ENCODE data around the gene ZC3H14.

The ZC3H14 gene

DNA sequence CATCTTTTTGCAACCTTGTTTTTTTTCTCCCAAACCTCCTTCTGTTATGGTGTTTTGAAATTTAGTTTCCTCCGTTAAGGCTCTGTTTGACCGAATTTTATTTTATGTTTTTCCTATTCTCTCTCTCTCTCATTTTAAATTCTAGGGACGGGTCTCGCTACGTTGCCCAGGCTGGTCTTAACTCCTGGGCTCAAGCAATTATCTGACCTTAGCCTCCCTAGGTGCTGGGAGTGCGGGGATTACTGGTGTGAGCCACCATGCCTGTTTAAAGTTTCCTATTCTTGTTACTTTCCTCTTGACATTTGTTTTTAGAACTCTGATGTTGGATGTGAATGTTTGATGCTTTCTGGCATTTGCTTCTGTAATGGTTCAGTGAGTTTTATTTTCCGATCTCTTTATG, 1.0 kb downstream of the ZC3H14 start:
- Mint-ChIP-seq H3K36me3 (ENCODE audit: low read depth) (peaks cover 21% of the 10 kb centered on the region), H3K9me3 (no peaks in the 10 kb centered on the region), H3K4me1 (peaks cover 25% of the 10 kb centered on the region), H3K4me3 (peak overlapping the region; percentile 91), H3K27ac (peak overlapping the region; percentile 85), H3K27me3 (ENCODE audit: low read depth, poor library complexity) (peaks cover 7% of the 10 kb centered on the region)
- TF ChIP-seq, protein P1, sequence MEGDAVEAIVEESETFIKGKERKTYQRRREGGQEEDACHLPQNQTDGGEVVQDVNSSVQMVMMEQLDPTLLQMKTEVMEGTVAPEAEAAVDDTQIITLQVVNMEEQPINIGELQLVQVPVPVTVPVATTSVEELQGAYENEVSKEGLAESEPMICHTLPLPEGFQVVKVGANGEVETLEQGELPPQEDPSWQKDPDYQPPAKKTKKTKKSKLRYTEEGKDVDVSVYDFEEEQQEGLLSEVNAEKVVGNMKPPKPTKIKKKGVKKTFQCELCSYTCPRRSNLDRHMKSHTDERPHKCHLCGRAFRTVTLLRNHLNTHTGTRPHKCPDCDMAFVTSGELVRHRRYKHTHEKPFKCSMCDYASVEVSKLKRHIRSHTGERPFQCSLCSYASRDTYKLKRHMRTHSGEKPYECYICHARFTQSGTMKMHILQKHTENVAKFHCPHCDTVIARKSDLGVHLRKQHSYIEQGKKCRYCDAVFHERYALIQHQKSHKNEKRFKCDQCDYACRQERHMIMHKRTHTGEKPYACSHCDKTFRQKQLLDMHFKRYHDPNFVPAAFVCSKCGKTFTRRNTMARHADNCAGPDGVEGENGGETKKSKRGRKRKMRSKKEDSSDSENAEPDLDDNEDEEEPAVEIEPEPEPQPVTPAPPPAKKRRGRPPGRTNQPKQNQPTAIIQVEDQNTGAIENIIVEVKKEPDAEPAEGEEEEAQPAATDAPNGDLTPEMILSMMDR (IDR thresholded peaks at IDR 0.05), result no peak
- DNase-seq, result no peak

GRCh38 chr14:88565427-88565826, 2.6 kb downstream of the ZC3H14 start:
- H3K4me1 Mint-ChIP-seq, result peaks cover 21% of the 10 kb centered on the region
- no peaks in the 10 kb centered on the region for H3K9me3 Mint-ChIP-seq
- H3K4me3 Mint-ChIP-seq, result peak overlapping the region; percentile 32
- TF ChIP-seq, protein P1 (IDR thresholded peaks at IDR 0.05), result no peak
- H3K27ac Mint-ChIP-seq, result no peak overlapping the region
- peaks cover 37% of the 10 kb centered on the region for H3K36me3 Mint-ChIP-seq (ENCODE audit: low read depth)
- H3K27me3 Mint-ChIP-seq (ENCODE audit: low read depth, poor library complexity), result peaks cover 4% of the 10 kb centered on the region
- no peak for DNase-seq

GRCh38 chr14:88568196-88568595, 5.4 kb downstream of the ZC3H14 start:
- Mint-ChIP-seq H3K27me3 (ENCODE audit: low read depth, poor library complexity) (no peaks in the 10 kb centered on the region), H3K36me3 (ENCODE audit: low read depth) (peaks cover 64% of the 10 kb centered on the region), H3K9me3 (no peaks in the 10 kb centered on the region), H3K27ac (peak overlapping the region; percentile 84), H3K4me3 (no peak overlapping the region), H3K4me1 (peaks cover 10% of the 10 kb centered on the region)
- TF ChIP-seq, protein P1 (IDR thresholded peaks at IDR 0.05), result no peak
- no peak for DNase-seq

- Mint-ChIP-seq H3K9me3 (no peaks in the 10 kb centered on the region), H3K4me1 (no peaks in the 10 kb centered on the region), H3K36me3 (ENCODE audit: low read depth) (peaks cover 92% of the 10 kb centered on the region), H3K27me3 (ENCODE audit: low read depth, poor library complexity) (no peaks in the 10 kb centered on the region), H3K4me3 (no peak overlapping the region), H3K27ac (no peak overlapping the region)
- TF ChIP-seq, protein P1 (IDR thresholded peaks at IDR 0.05), result no peak
- no peak for DNase-seq
These were observed 9.3 kb downstream of the ZC3H14 start for GRCh38 chr14:88572117-88572516.

- Mint-ChIP-seq H3K4me3 (no peak overlapping the region), H3K36me3 (ENCODE audit: low read depth) (peaks cover 89% of the 10 kb centered on the region), H3K9me3 (no peaks in the 10 kb centered on the region), H3K4me1 (peaks cover 5% of the 10 kb centered on the region), H3K27ac (no peak overlapping the region), H3K27me3 (ENCODE audit: low read depth, poor library complexity) (no peaks in the 10 kb centered on the region)
- DNase-seq, result no peak
- TF ChIP-seq, protein P1 (IDR thresholded peaks at IDR 0.05), result no peak
These were observed 13.4 kb downstream of the ZC3H14 start for GRCh38 chr14:88576222-88576621.

GRCh38 chr14:88584451-88584850, 21.6 kb downstream of the ZC3H14 start:
- H3K36me3 Mint-ChIP-seq (ENCODE audit: low read depth), result peaks cover 82% of the 10 kb centered on the region
- DNase-seq, result no peak
- TF ChIP-seq, protein P1 (IDR thresholded peaks at IDR 0.05), result no peak
- H3K27me3 Mint-ChIP-seq (ENCODE audit: low read depth, poor library complexity), result no peaks in the 10 kb centered on the region
- H3K4me3 Mint-ChIP-seq, result no peak overlapping the region
- H3K27ac Mint-ChIP-seq, result no peak overlapping the region
- peaks cover 10% of the 10 kb centered on the region for H3K9me3 Mint-ChIP-seq
- no peaks in the 10 kb centered on the region for H3K4me1 Mint-ChIP-seq
